Measurements from ENCODE around the gene GSTM4. TPM values are rescaled to one million over a fixed set of nuclear protein-coding genes. Genes with fewer than 3 reads are reported as not detected.
"Not testable (repeated sequence)": the region's sequence is repeated elsewhere in the genome, so short reads cannot be mapped to it uniquely, and the experiment has no call there.

The GSTM4 gene
- total RNA-seq, 5 donors from 2014 or later (not counting 1 experiment from before 2014, with no cell fraction given), result 14.6 to 28.5 (median 20.8) TPM

DNA sequence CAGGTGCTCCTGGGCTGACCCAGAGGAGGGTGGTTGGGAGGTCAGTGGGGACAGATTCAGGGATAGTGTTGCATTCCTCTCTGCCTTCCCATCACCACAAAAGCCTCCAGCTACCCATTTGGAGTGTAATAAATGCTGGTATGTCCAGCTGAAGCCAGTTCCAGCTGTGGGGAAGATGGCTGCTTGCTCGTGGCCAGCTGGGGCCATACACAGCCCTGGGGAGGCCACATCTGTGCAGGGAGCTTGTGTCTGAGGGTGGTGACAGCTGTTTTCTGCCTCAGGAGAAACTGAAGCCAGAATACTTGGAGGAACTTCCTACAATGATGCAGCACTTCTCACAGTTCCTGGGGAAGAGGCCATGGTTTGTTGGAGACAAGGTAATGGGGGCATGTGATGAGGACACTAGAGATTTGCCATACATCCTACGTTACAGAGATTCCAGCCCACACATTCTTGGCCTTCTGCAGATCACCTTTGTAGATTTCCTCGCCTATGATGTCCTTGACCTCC, 2.7 kb downstream of the GSTM4 start:
- ChIA-PET CTCF (interaction anchor here in 1 of 2 donors (1.0 kb wide), 1 partner anchor 19 kb away, joined by 3 read pairs; no protein-coding TSS in a partner anchor), POLR2A (interaction anchor here in 1 of 2 donors (0.6 kb wide), 1 partner anchor 28 kb away, joined by 4 read pairs; no protein-coding TSS in a partner anchor)
- H3K4me1 ChIP-seq (ENCODE audit: control insufficient read depth in 1 of 2, extremely low read depth in 1 of 2, insufficient read depth in 2 of 2, low read length in 2 of 2), result peaks cover 0 to 22% of the 10 kb centered on the region in 2 experiments
- Mint-ChIP-seq H3K27me3 (peaks cover 0 to 4% of the 10 kb centered on the region in 2 donors), H3K4me3 (peak overlapping the region in 1 of 3 donors; percentile 1), H3K4me1 (peaks cover 17 to 28% (median 24%) of the 10 kb centered on the region in 3 donors), H3K27ac (no peak overlapping the region), H3K9me3 (no peaks in the 10 kb centered on the region), H3K36me3 (no peaks in the 10 kb centered on the region)
- no peak for DNase-seq
- H3K4me3 ChIP-seq (ENCODE audit: control insufficient read depth in 1 of 2, extremely low read depth in 1 of 2, low read length in 1 of 2), result no peak overlapping the region
- peaks cover 0 to 4% of the 10 kb centered on the region in 2 experiments for H3K27me3 ChIP-seq (replicated peaks in 1 of 2; ENCODE audit: control insufficient read depth in 2 of 2, extremely low read depth in 1 of 2, insufficient read depth in 2 of 2, low read length in 1 of 2)
- 70% methylated on average over 2 of the region's 3 CpGs for WGBS (ENCODE audit: insufficient coverage)
- no peaks in the 10 kb centered on the region for H3K9me3 ChIP-seq
- ATAC-seq (replicated peaks in 1 of 4), result no peak
- peaks cover 2 to 5% of the 10 kb centered on the region in 2 donors for H3K36me3 ChIP-seq (ENCODE audit: control insufficient read depth in 2 of 2, extremely low read depth in 1 of 2, insufficient read depth in 1 of 2, low read length in 1 of 2)
- H3K27ac ChIP-seq (ENCODE audit: low read length), result no peak overlapping the region

- Histone ChIP-seq H3K36me3 (ENCODE audit: control insufficient read depth in 2 of 2, extremely low read depth in 1 of 2, insufficient read depth in 1 of 2, low read length in 1 of 2) (peaks cover 2 to 5% of the 10 kb centered on the region in 2 donors), H3K4me3 (ENCODE audit: control insufficient read depth in 1 of 2, extremely low read depth in 1 of 2, low read length in 1 of 2) (no peak overlapping the region), H3K27ac (ENCODE audit: low read length) (no peak overlapping the region), H3K27me3 (replicated peaks in 1 of 2; ENCODE audit: control insufficient read depth in 2 of 2, extremely low read depth in 1 of 2, insufficient read depth in 2 of 2, low read length in 1 of 2) (peaks cover 0 to 4% of the 10 kb centered on the region in 2 experiments), H3K4me1 (ENCODE audit: control insufficient read depth in 1 of 2, extremely low read depth in 1 of 2, insufficient read depth in 2 of 2, low read length in 2 of 2) (peaks cover 0 to 22% of the 10 kb centered on the region in 2 experiments), H3K9me3 (no peaks in the 10 kb centered on the region)
- ATAC-seq (replicated peaks in 1 of 4) (no peak), DNase-seq (no peak)
- H3K4me3 Mint-ChIP-seq, result no peak overlapping the region
- 100% methylated on average over 1 of the region's 2 CpGs for WGBS (ENCODE audit: insufficient coverage)
- no peaks in the 10 kb centered on the region for H3K9me3 Mint-ChIP-seq
- peaks cover 0 to 4% of the 10 kb centered on the region in 2 donors for H3K27me3 Mint-ChIP-seq
- H3K27ac Mint-ChIP-seq, result no peak overlapping the region
- H3K36me3 Mint-ChIP-seq, result no peaks in the 10 kb centered on the region
- peaks cover 17 to 28% (median 24%) of the 10 kb centered on the region in 3 donors for H3K4me1 Mint-ChIP-seq
- POLR2A ChIA-PET, result no interaction called here
- CTCF ChIA-PET, result no interaction called here
Observed at GRCh38 chr1:109659145-109659544, 3.2 kb downstream of the GSTM4 start.

GRCh38 chr1:109659997-109660690, 4.2 kb downstream of the GSTM4 start:
- H3K9me3 Mint-ChIP-seq, result no peaks in the 10 kb centered on the region
- no peaks in the 10 kb centered on the region for H3K36me3 Mint-ChIP-seq
- peaks cover 13 to 23% (median 18%) of the 10 kb centered on the region in 3 donors for H3K4me1 Mint-ChIP-seq
- no peak for DNase-seq
- H3K4me3 Mint-ChIP-seq, result no peak overlapping the region
- Histone ChIP-seq H3K4me1 (ENCODE audit: control insufficient read depth in 1 of 2, extremely low read depth in 1 of 2, insufficient read depth in 2 of 2, low read length in 2 of 2) (peaks cover 0 to 20% of the 10 kb centered on the region in 2 experiments), H3K9me3 (no peaks in the 10 kb centered on the region), H3K27ac (ENCODE audit: low read length) (no peak overlapping the region), H3K4me3 (ENCODE audit: control insufficient read depth in 1 of 2, extremely low read depth in 1 of 2, low read length in 1 of 2) (no peak overlapping the region), H3K27me3 (replicated peaks in 1 of 2; ENCODE audit: control insufficient read depth in 2 of 2, extremely low read depth in 1 of 2, insufficient read depth in 2 of 2, low read length in 1 of 2) (no peaks in the 10 kb centered on the region), H3K36me3 (ENCODE audit: control insufficient read depth in 2 of 2, extremely low read depth in 1 of 2, insufficient read depth in 1 of 2, low read length in 1 of 2) (peaks cover 2 to 5% of the 10 kb centered on the region in 2 donors)
- POLR2A ChIA-PET, result no interaction called here
- ATAC-seq (replicated peaks in 1 of 4), result no peak
- CTCF ChIA-PET, result interaction anchor here in 1 of 2 donors (0.5 kb wide), 1 partner anchor 1477 kb away, joined by 5 read pairs; no protein-coding TSS in a partner anchor
- WGBS (ENCODE audit: insufficient coverage), result 84% methylated on average over 2 of the region's 5 CpGs
- no peaks in the 10 kb centered on the region for H3K27me3 Mint-ChIP-seq
- peak overlapping the region; percentile 16 to 20 for H3K27ac Mint-ChIP-seq

GRCh38 chr1:109660691-109661026, 4.8 kb downstream of the GSTM4 start:
- whole genome bisulfite sequencing (ENCODE audit: insufficient coverage), result no CpG with 5 or more reads among the region's 4 CpGs
- H3K27ac ChIP-seq (ENCODE audit: low read length); H3K9me3 Mint-ChIP-seq; POLR2A ChIA-PET; H3K36me3 Mint-ChIP-seq; DNase-seq; H3K27me3 Mint-ChIP-seq; H3K36me3 ChIP-seq (ENCODE audit: control insufficient read depth in 2 of 2, extremely low read depth in 1 of 2, insufficient read depth in 1 of 2, low read length in 1 of 2); H3K9me3 ChIP-seq; H3K4me3 ChIP-seq (ENCODE audit: control insufficient read depth in 1 of 2, extremely low read depth in 1 of 2, low read length in 1 of 2); H3K4me3 Mint-ChIP-seq; H3K27ac Mint-ChIP-seq; H3K27me3 ChIP-seq (replicated peaks in 1 of 2; ENCODE audit: control insufficient read depth in 2 of 2, extremely low read depth in 1 of 2, insufficient read depth in 2 of 2, low read length in 1 of 2); ATAC-seq (replicated peaks in 1 of 4): not testable (repeated sequence)
- CTCF ChIA-PET, result interaction anchor here in 1 of 2 donors (0.6 kb wide), 1 partner anchor 49 kb away, joined by 4 read pairs; no protein-coding TSS in a partner anchor
- H3K4me1 Mint-ChIP-seq, result peaks cover 8 to 18% (median 13%) of the 10 kb centered on the region in 3 donors
- H3K4me1 ChIP-seq (ENCODE audit: control insufficient read depth in 1 of 2, extremely low read depth in 1 of 2, insufficient read depth in 2 of 2, low read length in 2 of 2), result peaks cover 0 to 15% of the 10 kb centered on the region in 2 experiments

DNA sequence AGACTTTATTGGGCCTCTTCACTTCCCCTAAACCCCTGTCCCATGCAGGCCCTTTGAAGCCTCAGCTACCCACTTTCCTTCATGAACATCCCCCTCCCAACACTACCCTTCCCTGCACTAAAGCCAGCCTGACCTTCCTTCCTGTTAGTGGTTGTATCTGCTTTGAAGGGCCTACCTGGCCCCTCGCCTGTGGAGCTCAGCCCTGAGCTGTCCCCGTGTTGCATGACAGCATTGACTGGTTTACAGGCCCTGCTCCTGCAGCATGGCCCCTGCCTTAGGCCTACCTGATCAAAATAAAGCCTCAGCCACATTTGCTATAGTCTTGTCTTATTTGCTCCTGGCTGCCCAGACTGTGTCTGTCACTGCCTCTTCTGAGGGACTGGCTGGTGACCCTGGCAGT, 5.5 kb downstream of the GSTM4 start:
- Histone ChIP-seq H3K4me3 (ENCODE audit: control insufficient read depth in 1 of 2, extremely low read depth in 1 of 2, low read length in 1 of 2) (no peak overlapping the region), H3K4me1 (ENCODE audit: control insufficient read depth in 1 of 2, extremely low read depth in 1 of 2, insufficient read depth in 2 of 2, low read length in 2 of 2) (peaks cover 0 to 11% of the 10 kb centered on the region in 2 experiments), H3K27ac (ENCODE audit: low read length) (no peak overlapping the region), H3K9me3 (no peaks in the 10 kb centered on the region), H3K36me3 (ENCODE audit: control insufficient read depth in 2 of 2, extremely low read depth in 1 of 2, insufficient read depth in 1 of 2, low read length in 1 of 2) (peaks cover 2 to 5% of the 10 kb centered on the region in 2 donors), H3K27me3 (replicated peaks in 1 of 2; ENCODE audit: control insufficient read depth in 2 of 2, extremely low read depth in 1 of 2, insufficient read depth in 2 of 2, low read length in 1 of 2) (no peaks in the 10 kb centered on the region)
- ChIA-PET POLR2A (no interaction called here), CTCF (interaction anchor here in 1 of 2 donors (0.6 kb wide), 1 partner anchor 50 kb away, joined by 4 read pairs; no protein-coding TSS in a partner anchor)
- peaks cover under 1 to 12% (median 9%) of the 10 kb centered on the region in 3 donors for H3K4me1 Mint-ChIP-seq
- no peak overlapping the region for H3K27ac Mint-ChIP-seq
- no peak for ATAC-seq (replicated peaks in 1 of 4)
- no peaks in the 10 kb centered on the region for H3K36me3 Mint-ChIP-seq
- 35% methylated on average over 2 of the region's 2 CpGs for WGBS (ENCODE audit: insufficient coverage)
- H3K9me3 Mint-ChIP-seq, result no peaks in the 10 kb centered on the region
- H3K4me3 Mint-ChIP-seq, result no peak overlapping the region
- H3K27me3 Mint-ChIP-seq, result no peaks in the 10 kb centered on the region
- no peak for DNase-seq

GRCh38 chr1:109664671-109665070, 8.8 kb downstream of the GSTM4 start:
- peaks cover 0 to 3% of the 10 kb centered on the region in 2 donors for H3K36me3 ChIP-seq (ENCODE audit: control insufficient read depth in 2 of 2, extremely low read depth in 1 of 2, insufficient read depth in 1 of 2, low read length in 1 of 2)
- no peak overlapping the region for H3K27ac ChIP-seq (ENCODE audit: low read length)
- H3K36me3 Mint-ChIP-seq, result no peaks in the 10 kb centered on the region
- H3K4me3 ChIP-seq (ENCODE audit: control insufficient read depth in 1 of 2, extremely low read depth in 1 of 2, low read length in 1 of 2), result no peak overlapping the region
- ChIA-PET POLR2A (no interaction called here), CTCF (no interaction called here)
- no peak overlapping the region for H3K4me3 Mint-ChIP-seq
- H3K27me3 ChIP-seq (replicated peaks in 1 of 2; ENCODE audit: control insufficient read depth in 2 of 2, extremely low read depth in 1 of 2, insufficient read depth in 2 of 2, low read length in 1 of 2), result peaks cover 0 to 4% of the 10 kb centered on the region in 2 experiments
- H3K4me1 ChIP-seq (ENCODE audit: control insufficient read depth in 1 of 2, extremely low read depth in 1 of 2, insufficient read depth in 2 of 2, low read length in 2 of 2), result peaks cover 6 to 18% of the 10 kb centered on the region in 2 experiments
- DNase-seq, result no peak
- no peak for ATAC-seq (replicated peaks in 1 of 4)
- H3K9me3 Mint-ChIP-seq, result no peaks in the 10 kb centered on the region
- H3K27me3 Mint-ChIP-seq, result no peaks in the 10 kb centered on the region
- H3K9me3 ChIP-seq, result no peaks in the 10 kb centered on the region
- H3K27ac Mint-ChIP-seq, result no peak overlapping the region
- H3K4me1 Mint-ChIP-seq, result peaks cover 17 to 18% (median 17%) of the 10 kb centered on the region in 3 donors
- WGBS (ENCODE audit: insufficient coverage), result no CpG with 5 or more reads among the region's 1 CpG

Data from T-cell (primary cell).